Uterus (tissue), 4 donors: ENCODE measurements around the gene PREB. TPM values are rescaled to one million over a fixed set of nuclear protein-coding genes. Genes with fewer than 3 reads are reported as not detected.

Source experiments
- DNase-seq, 2 donors: peaks; one replicate each; pipeline ENCODE4 v3.0.0-alpha.2; 2019 to 2020
- H3K27ac ChIP-seq, 2 donors: fragments of 200-600 bp; sonication (generic); 1 replicate in 1 of 2; 2 replicates in 1 of 2; pipeline ENCODE4 v1.5.1; 2016 to 2018
- H3K27me3 ChIP-seq, 2 donors: fragments of 200-600 bp; sonication (generic); one replicate each; pipeline ENCODE4 v1.5.1; 2018 to 2019; ENCODE audit warnings: control low read depth in 1 of 2
- H3K36me3 ChIP-seq, 2 donors: fragments of 200-600 bp; sonication (generic); one replicate each; pipeline ENCODE4 v1.5.1; 2019; ENCODE audit warnings: control low read depth in 1 of 2
- H3K4me1 ChIP-seq, 2 donors: fragments of 200-600 bp; sonication (generic); one replicate each; pipeline ENCODE4 v1.5.1; 2018 to 2019; ENCODE audit warnings: control low read depth in 1 of 2
- H3K4me3 ChIP-seq, 2 donors: fragments of 200-600 bp; sonication (generic); 1 replicate in 1 of 2; 2 replicates in 1 of 2; pipeline ENCODE4 v1.5.1; 2018 to 2019; ENCODE audit warnings: mild to moderate bottlenecking in 1 of 2
- H3K9me3 ChIP-seq, 2 donors: fragments of 200-600 bp; sonication (generic); one replicate each; pipeline ENCODE4 v1.5.1; 2019; ENCODE audit warnings: control low read depth in 1 of 2
- POLR2A ChIP-seq, 2 donors: fragments of 450-650 bp; IDR thresholded peaks; one replicate each; pipeline ENCODE4 v1.6.1; 2016; ENCODE audit warnings: antibody characterized with exemption in 2 of 2, mild to moderate bottlenecking in 1 of 2, moderate library complexity in 1 of 2
- intact Hi-C: fragments of 100-400 bp; cut with DNase I; formaldehyde crosslinking; loops from one replicate; pipeline ENCODE4 v1.15.1; 2023; ENCODE audit warnings: low total_unique reads
- total RNA-seq, 4 donors: library from RNA; depleted of rRNA in 3 of 4; stranded (reverse); fragments of >200 nt in 3 of 4; gene quantifications; one replicate each; pipeline versions ENCODE4 v1.1.0 to v1.2.4, GENCODE V29; 2014 to 2023
- TF ChIP-seq, protein P1 (sequence below), 4 experiments: fragments of 200-600 bp in 2 of 4; fragments of 450-650 bp in 2 of 4; sonication (generic) in 2 of 4; IDR thresholded peaks; one replicate each; pipeline ENCODE4 v1.5.1; 2016 to 2019; ENCODE audit warnings: antibody characterized with exemption in 4 of 4, mild to moderate bottlenecking in 2 of 4, moderate library complexity in 1 of 4
- donor health status: DM: yes; HTN: yes; CAD: no.

PREB gene
- total RNA-seq, 4 donors from 2014 or later = 37.7 to 91.0 (median 62.9) TPM

DNA sequence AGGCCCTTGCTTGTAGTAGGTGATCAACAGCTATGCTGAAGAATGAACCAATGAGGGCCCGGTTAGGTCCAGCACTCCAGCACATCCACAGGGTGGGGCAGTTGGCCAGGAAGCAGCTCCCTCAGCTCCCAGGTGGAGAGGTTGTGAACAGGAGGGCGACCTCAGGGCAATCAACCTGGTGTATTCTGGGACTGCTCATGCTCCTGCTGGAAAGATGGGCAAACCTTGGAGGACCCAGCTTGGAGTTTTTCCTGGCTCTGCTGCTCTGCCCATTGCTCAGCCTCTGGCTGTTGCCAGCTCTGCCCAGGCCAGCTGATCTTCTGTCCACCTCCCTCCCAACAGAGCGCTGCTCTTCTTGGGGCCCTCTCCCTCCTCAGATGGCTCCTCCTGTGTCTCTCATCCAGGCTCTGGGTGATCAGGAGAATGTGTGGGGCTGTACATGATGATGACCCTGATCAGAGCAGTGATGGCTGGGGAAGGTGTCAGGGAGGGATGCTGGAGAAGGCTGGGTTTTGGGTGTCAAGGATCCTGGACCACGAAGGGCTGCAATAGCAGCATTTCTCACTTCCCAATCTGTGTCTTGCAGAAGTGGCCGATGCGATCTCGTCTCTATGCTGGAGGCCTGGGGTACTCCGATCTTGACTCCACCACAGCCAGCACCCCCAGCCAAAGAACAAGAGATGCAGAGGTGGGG is 17.8 kb upstream of the PREB start:
- Histone ChIP-seq H3K4me3 (no peak overlapping the region), H3K9me3 (no peaks in the 10 kb centered on the region), H3K27me3 (no peaks in the 10 kb centered on the region), H3K27ac (peak overlapping the region; percentile 92 to 93), H3K36me3 (no peaks in the 10 kb centered on the region), H3K4me1 (peaks cover 4 to 11% of the 10 kb centered on the region in 2 donors)
- intact Hi-C loops = no loop called here
- TF ChIP-seq, protein P1, sequence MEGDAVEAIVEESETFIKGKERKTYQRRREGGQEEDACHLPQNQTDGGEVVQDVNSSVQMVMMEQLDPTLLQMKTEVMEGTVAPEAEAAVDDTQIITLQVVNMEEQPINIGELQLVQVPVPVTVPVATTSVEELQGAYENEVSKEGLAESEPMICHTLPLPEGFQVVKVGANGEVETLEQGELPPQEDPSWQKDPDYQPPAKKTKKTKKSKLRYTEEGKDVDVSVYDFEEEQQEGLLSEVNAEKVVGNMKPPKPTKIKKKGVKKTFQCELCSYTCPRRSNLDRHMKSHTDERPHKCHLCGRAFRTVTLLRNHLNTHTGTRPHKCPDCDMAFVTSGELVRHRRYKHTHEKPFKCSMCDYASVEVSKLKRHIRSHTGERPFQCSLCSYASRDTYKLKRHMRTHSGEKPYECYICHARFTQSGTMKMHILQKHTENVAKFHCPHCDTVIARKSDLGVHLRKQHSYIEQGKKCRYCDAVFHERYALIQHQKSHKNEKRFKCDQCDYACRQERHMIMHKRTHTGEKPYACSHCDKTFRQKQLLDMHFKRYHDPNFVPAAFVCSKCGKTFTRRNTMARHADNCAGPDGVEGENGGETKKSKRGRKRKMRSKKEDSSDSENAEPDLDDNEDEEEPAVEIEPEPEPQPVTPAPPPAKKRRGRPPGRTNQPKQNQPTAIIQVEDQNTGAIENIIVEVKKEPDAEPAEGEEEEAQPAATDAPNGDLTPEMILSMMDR (IDR thresholded peaks at IDR 0.05) = no peak
- TF ChIP-seq POLR2A (IDR thresholded peaks at IDR 0.05) = no peak
- DNase-seq = no peak

DNA sequence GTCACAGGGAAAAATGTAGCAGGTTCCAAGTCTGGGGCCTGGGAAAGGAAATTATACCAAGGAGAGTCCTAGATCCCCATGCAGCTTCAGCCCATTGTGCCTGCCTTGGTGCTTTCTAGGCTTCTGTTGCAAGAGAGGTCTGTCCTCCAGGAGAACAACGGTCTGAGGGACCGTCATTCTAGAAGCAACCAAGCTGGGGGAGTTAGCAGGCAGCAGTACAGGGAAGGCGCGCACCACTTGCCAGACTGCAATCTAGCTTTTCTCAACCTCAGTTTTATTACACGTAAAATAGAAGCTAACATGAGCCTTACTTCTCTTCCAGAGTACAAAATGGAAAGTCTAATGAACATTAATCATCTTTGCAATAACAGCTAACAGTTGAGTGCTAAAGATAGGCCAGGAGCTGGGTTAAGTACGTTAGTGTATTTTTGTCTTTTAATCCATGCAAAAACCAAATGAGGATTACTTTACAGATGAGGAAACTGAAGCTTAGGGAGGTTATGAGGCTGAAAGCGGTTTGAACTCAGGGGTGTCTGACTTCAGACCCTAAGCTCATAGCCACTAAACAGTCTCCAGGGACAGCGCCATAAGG is 16.3 kb upstream of the PREB start:
- TF ChIP-seq, protein P1 (IDR thresholded peaks at IDR 0.05) = no peak
- no peak for TF ChIP-seq POLR2A (IDR thresholded peaks at IDR 0.05)
- H3K36me3 ChIP-seq = no peaks in the 10 kb centered on the region
- H3K27me3 ChIP-seq = no peaks in the 10 kb centered on the region
- peak overlapping the region; percentile 45 to 49 for H3K4me3 ChIP-seq
- intact Hi-C loops = no loop called here
- peak overlapping the region; percentile 92 to 93 for H3K27ac ChIP-seq
- peaks cover 4 to 11% of the 10 kb centered on the region in 2 donors for H3K4me1 ChIP-seq
- peak; percentile 53 to 67 for DNase-seq
- H3K9me3 ChIP-seq = no peaks in the 10 kb centered on the region

DNA sequence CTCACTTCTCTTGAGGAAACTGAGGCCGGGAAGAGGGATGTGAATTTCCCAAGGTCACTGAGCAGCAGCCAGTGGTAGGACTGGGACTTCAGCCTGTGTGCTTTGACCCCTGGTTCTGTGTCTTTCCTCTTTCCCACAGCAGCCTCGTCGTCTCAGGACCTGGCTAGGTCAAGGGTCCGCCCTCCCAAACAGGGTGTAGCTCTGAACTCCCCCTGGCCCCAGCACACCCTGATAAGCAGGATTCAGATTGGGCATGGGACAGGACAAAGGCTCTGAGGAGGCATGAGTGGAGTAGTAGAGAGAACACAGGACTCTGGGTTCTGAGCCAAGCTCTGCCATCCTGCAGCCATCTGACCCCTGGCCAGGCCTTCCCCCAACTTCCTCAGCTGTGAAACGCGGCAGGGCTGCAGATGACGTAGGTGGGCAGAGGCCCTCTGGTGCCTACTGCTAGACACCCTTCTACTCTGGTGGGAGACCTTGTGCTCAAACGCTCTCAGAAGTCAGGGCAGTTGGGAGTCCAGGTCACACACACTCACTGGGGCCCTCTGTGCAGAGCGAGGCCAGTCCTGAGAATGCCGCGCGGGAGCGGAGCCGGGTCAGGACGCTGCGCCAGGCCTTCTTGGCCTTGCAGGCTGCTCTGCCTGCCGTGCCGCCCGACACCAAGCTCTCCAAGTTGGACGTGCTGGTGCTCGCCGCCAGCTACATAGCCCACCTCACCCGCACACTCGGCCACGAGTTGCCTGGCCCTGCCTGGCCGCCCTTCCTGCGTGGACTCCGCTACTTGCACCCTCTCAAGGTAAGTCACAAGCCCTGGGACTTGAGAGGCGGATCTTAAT is 15.4 kb upstream of the PREB start:
- Histone ChIP-seq H3K27ac (peak overlapping the region; percentile 92 to 93), H3K9me3 (no peaks in the 10 kb centered on the region), H3K4me1 (peaks cover 0 to 6% of the 10 kb centered on the region in 2 donors), H3K36me3 (no peaks in the 10 kb centered on the region), H3K27me3 (no peaks in the 10 kb centered on the region), H3K4me3 (peak overlapping the region; percentile 45 to 49)
- DNase-seq = no peak
- TF ChIP-seq, protein P1 (IDR thresholded peaks at IDR 0.05) = no peak
- no peak for TF ChIP-seq POLR2A (IDR thresholded peaks at IDR 0.05)
- intact Hi-C loops = no loop called here

DNA sequence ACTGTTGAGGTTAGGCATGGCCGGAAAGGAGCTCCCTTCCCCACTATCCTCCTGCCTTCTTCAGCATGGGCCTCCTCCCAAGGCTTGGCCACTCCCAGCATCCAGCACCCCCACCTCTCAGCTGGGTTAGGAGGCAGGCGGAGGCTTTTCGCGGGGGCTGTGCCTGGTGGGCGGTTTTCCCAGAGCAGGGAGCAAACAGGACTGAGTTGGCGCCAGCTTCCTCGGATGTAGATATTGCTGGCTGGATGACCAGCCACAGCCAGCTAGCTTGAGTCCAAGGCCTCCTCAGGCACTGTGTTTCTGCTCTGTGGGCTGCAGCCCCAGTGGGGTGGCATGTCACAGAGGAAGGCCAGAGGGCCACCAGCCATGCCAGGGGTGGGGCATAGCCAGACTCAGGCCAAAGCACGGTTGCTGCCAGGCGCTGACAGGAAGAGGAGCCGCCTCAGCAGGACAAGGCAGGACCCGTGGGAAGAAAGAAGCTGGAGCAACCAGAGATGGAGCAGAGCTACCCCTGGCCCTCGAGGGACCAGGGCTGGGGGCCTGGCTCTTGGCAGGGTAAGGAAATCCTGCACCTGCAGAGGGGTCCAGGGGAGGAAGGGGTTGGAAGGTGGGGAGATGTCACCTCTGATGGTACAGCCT is 14.5 kb upstream of the PREB start, which contains the start of gene TCF23:
Gene TCF23, plus strand, starts transcription at position 204 of the 639 bp plus-strand sequence. Its CDS starts 130 bp downstream, at position 334.
- peak within 1 kb of the TSS; percentile 45 to 49 for H3K4me3 ChIP-seq
- no peaks in the 10 kb centered on the region for H3K27me3 ChIP-seq
- TF ChIP-seq, protein P1 (IDR thresholded peaks at IDR 0.05) = no peak
- peak in 1 of 2 donors; percentile 60 for TF ChIP-seq POLR2A (IDR thresholded peaks at IDR 0.05)
- peaks cover 0 to 5% of the 10 kb centered on the region in 2 donors for H3K4me1 ChIP-seq
- peak within 1 kb of the TSS; percentile 92 to 93 for H3K27ac ChIP-seq
- H3K9me3 ChIP-seq = no peaks in the 10 kb centered on the region
- DNase-seq = peak; percentile 93 to 94
- intact Hi-C loops = no loop called here
- H3K36me3 ChIP-seq = no peaks in the 10 kb centered on the region
